DND-41 (cell line): ENCODE data around the gene CENPA.

ENCODE experiments used
- EZH2 ChIP-seq: IDR thresholded peaks from 3 replicates; pipeline ENCODE4 v1.6.1; 2012; ENCODE audit warnings: borderline replicate concordance, low read depth, mild to moderate bottlenecking, moderate library complexity, low read length, inconsistent platforms; ENCODE audit not compliant: severe bottlenecking
- TF ChIP-seq, protein P1 (sequence below): IDR thresholded peaks from 2 replicates; pipeline ENCODE4 v1.5.1; 2012; ENCODE audit warnings: borderline replicate concordance, low read length, moderate library complexity, mild to moderate bottlenecking; ENCODE audit not compliant: poor library complexity, severe bottlenecking; ENCODE audit errors: extremely low read depth

DNA sequence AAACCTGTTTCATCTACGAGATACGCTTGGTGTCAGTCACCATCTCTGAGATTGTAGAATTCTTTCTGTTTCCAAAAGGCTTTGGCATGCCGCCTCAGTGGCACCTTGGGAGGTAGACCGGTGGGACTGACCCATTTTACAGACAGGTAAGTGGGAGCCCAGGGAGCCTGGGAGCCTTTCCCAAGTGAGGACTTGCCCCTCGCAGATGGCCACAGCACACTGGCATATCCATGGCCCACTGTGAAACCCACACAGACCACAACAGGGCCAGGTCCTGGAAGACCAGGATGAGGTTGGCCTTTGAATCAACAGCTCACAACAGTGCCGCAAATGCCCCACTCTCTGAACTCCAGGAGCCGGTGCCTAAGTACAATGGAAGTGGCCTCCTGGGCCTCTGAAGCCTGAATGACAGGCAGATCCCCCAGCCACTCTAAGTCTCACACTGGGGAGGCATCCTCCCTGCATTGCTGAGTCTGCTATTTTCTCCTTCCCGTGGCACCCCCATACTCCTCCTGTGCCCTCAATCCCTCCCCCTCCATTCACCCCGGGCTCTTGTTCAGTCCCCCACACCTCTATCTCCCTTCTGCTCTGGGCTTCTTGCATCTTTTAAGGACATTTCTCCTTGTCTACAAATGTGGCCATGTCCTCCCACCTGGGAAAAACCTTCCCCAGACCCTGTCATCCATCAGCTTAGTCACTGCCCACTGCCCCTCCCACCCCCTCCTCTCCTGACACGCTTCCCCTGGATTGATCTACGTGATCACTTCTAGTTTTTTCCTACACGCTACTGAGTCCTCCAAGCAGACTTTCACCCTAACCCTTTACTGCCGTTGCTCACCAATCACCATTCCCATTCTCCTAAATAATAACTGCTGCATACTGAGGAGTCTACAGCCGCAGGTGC lies 26.2 kb downstream of the CENPA start:
- TF ChIP-seq, protein P1, sequence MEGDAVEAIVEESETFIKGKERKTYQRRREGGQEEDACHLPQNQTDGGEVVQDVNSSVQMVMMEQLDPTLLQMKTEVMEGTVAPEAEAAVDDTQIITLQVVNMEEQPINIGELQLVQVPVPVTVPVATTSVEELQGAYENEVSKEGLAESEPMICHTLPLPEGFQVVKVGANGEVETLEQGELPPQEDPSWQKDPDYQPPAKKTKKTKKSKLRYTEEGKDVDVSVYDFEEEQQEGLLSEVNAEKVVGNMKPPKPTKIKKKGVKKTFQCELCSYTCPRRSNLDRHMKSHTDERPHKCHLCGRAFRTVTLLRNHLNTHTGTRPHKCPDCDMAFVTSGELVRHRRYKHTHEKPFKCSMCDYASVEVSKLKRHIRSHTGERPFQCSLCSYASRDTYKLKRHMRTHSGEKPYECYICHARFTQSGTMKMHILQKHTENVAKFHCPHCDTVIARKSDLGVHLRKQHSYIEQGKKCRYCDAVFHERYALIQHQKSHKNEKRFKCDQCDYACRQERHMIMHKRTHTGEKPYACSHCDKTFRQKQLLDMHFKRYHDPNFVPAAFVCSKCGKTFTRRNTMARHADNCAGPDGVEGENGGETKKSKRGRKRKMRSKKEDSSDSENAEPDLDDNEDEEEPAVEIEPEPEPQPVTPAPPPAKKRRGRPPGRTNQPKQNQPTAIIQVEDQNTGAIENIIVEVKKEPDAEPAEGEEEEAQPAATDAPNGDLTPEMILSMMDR = no peak
- TF ChIP-seq EZH2 = no peak
